HFFc6 (cell line): ENCODE measurements around the gene ZNF365. TPM values are rescaled to one million over a fixed set of nuclear protein-coding genes. Genes with fewer than 3 reads are reported as not detected.

Experiments
- DNase-seq: peaks from one replicate; pipeline ENCODE4 v3.0.0-alpha.2; 2018
- H3K27ac Mint-ChIP-seq: 2 replicates; pipeline ENCODE4 v1.8.0; 2020; ENCODE audit warnings: mild to moderate bottlenecking, mixed read lengths
- H3K27me3 Mint-ChIP-seq: 2 replicates; pipeline ENCODE4 v1.8.0; 2021; ENCODE audit warnings: mild to moderate bottlenecking, moderate library complexity, mixed read lengths; ENCODE audit not compliant: insufficient read depth
- H3K36me3 Mint-ChIP-seq: 2 replicates; pipeline ENCODE4 v1.8.0; 2021; ENCODE audit warnings: low read depth, mixed read lengths
- H3K4me1 Mint-ChIP-seq: 2 replicates; pipeline ENCODE4 v1.8.0; 2020; ENCODE audit warnings: low read depth, mixed read lengths
- H3K4me3 Mint-ChIP-seq: 2 replicates; pipeline ENCODE4 v1.8.0; 2020; ENCODE audit warnings: mild to moderate bottlenecking, moderate library complexity, mixed read lengths
- H3K9me3 Mint-ChIP-seq: 2 replicates; pipeline ENCODE4 v1.8.0; 2020; ENCODE audit warnings: mild to moderate bottlenecking, mixed read lengths
- CTCF ChIP-seq: fragments of 200-600 bp; sonication (generic); IDR thresholded peaks from 2 replicates; pipeline ENCODE4 v1.5.0; 2021; ENCODE audit warnings: antibody characterized with exemption, mild to moderate bottlenecking
- total RNA-seq, 6 experiments: library from RNA; stranded (reverse); fragmentation: NEBNext Ultra II Directional; extraction: Animal tissue kit (Norgen Biotek cat#: 25700); gene quantifications; 2 replicates in 1 of 6; 3 replicates in 5 of 6; pipeline ENCODE4 v1.2.3, GENCODE V29; 2021

Gene ZNF365
- total RNA-seq, 6 experiments from 2014 or later = 10.2 to 14.7 (median 11.3) TPM

- Mint-ChIP-seq H3K4me1 (peaks cover 25% of the 10 kb centered on the region), H3K4me3 (no peak overlapping the region), H3K27me3 (peaks cover 2% of the 10 kb centered on the region), H3K9me3 (peaks cover 23% of the 10 kb centered on the region), H3K27ac (no peak overlapping the region), H3K36me3 (peaks cover 29% of the 10 kb centered on the region)
- TF ChIP-seq CTCF = no peak
- DNase-seq = no peak
Measured at GRCh38 chr10:62333135-62333889, 40.9 kb upstream of the ZNF365 start.

DNA sequence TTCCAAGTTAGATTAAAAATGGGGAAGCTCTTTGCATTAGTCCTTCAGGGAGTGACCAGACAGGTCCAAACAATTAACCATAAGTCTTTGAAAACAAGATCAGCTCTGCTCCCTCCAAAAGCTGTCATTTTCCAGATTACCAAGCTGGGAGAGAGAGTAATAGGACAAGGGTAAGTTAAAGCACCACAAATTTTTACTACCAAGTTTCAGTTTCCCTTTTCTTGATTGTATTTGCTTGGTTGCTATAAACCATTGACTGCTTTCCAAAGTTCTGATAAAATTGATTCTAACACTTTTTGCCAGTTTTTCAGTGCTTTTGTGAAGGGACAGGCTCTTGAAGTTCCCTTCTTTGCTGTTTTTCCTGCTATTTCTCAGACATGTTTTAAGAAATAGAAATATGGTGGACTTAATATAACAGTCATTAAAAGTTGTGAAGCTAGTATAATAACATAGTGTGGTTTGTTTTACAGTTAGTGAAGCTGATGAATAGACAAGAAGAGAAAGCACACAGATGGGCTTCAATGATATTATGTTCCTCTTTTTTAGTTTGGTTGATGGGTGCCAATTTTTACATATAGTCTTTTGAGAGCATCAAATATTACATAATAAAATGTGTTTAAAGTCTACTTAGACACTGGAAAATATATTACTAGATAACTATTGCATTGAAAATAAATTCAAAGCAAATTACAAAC lies 40.0 kb upstream of the ZNF365 start:
- Mint-ChIP-seq H3K27me3 (peaks cover 2% of the 10 kb centered on the region), H3K27ac (no peak overlapping the region), H3K36me3 (peaks cover 29% of the 10 kb centered on the region), H3K4me1 (peaks cover 25% of the 10 kb centered on the region), H3K9me3 (peaks cover 23% of the 10 kb centered on the region), H3K4me3 (no peak overlapping the region)
- no peak for DNase-seq
- TF ChIP-seq CTCF = no peak

DNA sequence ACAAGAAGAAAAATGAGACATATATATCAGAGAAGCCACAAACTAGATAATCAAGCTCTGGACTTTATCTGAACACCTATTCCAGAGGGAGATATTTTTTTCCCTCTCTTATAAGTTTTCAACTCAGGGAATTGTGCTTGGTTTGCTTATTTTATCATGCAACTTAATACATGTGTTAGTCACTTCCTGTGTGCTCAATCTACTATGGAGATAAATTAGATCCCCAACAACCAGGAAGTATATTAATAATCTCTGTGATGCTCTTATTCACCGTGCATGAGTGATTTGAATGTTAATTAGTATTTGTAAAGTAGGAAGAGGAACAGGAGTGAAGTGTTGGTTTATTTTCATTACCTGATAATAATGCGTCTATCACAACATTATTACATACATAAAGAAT lies 38.8 kb upstream of the ZNF365 start:
- DNase-seq = no peak
- Mint-ChIP-seq H3K4me3 (no peak overlapping the region), H3K4me1 (peaks cover 25% of the 10 kb centered on the region), H3K36me3 (peaks cover 38% of the 10 kb centered on the region), H3K27ac (peak overlapping the region; percentile 29; the same call in 1 of the 2 replicates), H3K27me3 (peaks cover 2% of the 10 kb centered on the region), H3K9me3 (peaks cover 24% of the 10 kb centered on the region)
- TF ChIP-seq CTCF = no peak

GRCh38 chr10:62336404-62336803 lies 37.8 kb upstream of the ZNF365 start:
- Mint-ChIP-seq H3K27ac (peak overlapping the region; percentile 54; the same call in 1 of the 2 replicates), H3K36me3 (peaks cover 43% of the 10 kb centered on the region)

GRCh38 chr10:62341419-62341818 lies 32.8 kb upstream of the ZNF365 start:
- Mint-ChIP-seq H3K27ac (no peak overlapping the region), H3K9me3 (peaks cover 41% of the 10 kb centered on the region)
- DNase-seq = no peak

More at GRCh38 chr10:62336404-62336803, 37.8 kb upstream of the ZNF365 start:
- no peak for DNase-seq
- H3K4me1 Mint-ChIP-seq = peaks cover 25% of the 10 kb centered on the region
- peaks cover 2% of the 10 kb centered on the region for H3K27me3 Mint-ChIP-seq
- no peak for TF ChIP-seq CTCF
- H3K9me3 Mint-ChIP-seq = peaks cover 31% of the 10 kb centered on the region
- H3K4me3 Mint-ChIP-seq = no peak overlapping the region

More at GRCh38 chr10:62341419-62341818, 32.8 kb upstream of the ZNF365 start:
- TF ChIP-seq CTCF = no peak
- H3K4me1 Mint-ChIP-seq = peaks cover 5% of the 10 kb centered on the region
- no peak overlapping the region for H3K4me3 Mint-ChIP-seq
- peaks cover 53% of the 10 kb centered on the region for H3K36me3 Mint-ChIP-seq
- H3K27me3 Mint-ChIP-seq = no peaks in the 10 kb centered on the region; the same call in none of the 2 replicates
